ENCODE data around the gene RPL18A.

The RPL18A gene

DNA sequence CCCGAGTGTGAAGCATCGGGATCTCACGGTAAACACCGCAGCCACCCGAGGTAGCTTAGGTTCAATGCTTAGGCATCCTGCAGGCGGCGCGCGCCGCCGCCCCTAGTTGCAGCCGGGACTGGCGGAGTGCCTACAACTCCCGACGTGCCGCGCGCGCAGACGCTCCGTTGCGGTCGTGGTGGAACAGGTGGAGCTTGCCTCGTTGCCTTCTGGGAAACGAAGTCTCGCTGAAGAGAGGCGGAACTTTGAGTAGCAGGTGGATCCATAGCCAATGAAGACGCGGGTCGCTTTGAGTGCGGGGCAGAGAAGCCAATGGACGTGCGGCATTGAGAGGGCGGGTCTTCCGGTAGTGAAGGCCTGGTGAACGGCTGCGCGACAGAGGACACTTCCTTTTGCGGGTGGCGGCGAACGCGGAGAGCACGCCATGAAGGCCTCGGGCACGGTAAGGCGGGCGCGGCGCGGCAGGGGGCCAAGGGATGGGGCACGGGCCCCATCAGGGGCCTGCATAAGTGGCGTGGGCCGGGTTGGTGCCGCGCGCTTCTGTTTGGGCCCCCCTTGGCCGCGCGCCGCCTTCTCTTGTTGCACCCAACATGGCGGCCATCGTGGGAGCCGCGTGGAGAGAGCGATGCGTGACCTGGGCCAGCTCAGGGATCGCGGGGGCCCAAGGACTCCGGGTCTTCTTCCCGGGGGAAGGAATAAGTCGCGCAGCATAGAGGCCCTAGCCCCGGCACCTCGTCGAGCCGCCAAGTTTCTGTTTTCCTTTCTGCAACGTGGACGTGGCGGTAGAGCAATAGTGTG is at the start of gene RPL18A:
Gene RPL18A, plus strand, starts transcription at position 378 of the 798 bp plus-strand sequence. Its CDS starts 47 bp downstream, at position 425.
- peak; percentile 96 for DNase-seq

DNA sequence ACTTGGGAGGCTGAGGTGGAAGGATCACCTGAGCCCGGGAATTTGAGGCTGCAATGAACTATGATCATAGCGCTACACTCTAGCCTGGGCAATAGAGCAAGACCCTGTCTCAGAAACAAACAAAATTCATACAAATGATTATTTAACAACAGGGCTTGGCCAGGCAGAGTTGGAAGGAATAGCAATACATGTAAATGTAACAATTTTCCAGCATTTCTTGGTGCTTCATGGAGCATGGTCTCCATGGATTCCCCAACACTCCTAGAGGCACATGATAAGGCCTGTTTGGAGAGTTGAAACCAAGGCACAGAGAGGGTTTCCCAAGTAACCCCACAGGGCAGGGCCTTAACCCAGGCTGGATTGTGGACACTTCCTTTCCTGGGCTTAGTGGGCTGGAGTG is 48.6 kb upstream of the RPL18A start:
- no peak for DNase-seq

DNA sequence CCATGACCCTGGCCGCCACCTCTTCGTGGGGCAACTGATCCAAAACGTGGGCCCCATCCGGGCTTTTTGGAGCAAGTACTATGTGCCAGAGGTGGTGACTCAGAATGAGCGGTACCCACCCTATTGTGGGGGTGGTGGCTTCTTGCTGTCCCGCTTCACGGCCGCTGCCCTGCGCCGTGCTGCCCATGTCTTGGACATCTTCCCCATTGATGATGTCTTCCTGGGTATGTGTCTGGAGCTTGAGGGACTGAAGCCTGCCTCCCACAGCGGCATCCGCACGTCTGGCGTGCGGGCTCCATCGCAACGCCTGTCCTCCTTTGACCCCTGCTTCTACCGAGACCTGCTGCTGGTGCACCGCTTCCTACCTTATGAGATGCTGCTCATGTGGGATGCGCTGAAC is 48.0 kb upstream of the RPL18A start:
- no peak for DNase-seq

DNA sequence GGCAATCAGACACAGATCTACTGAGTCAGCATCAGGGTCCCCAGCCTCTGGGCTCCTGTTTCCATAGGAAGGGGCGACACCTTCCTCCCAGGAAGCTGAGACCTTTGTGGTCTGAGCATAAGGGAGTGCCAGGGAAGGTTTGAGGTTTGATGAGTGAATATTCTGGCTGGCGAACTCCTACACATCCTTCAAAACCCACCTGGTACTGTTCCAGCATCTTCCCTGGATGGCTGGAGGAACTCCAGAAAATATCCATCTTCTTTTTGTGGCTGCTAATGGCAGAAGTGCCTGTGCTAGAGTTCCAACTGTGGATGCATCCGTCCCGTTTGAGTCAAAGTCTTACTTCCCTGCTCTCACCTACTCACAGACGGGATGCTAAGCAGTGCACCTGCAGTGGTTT is 47.6 kb upstream of the RPL18A start:
- no peak for DNase-seq

DNA sequence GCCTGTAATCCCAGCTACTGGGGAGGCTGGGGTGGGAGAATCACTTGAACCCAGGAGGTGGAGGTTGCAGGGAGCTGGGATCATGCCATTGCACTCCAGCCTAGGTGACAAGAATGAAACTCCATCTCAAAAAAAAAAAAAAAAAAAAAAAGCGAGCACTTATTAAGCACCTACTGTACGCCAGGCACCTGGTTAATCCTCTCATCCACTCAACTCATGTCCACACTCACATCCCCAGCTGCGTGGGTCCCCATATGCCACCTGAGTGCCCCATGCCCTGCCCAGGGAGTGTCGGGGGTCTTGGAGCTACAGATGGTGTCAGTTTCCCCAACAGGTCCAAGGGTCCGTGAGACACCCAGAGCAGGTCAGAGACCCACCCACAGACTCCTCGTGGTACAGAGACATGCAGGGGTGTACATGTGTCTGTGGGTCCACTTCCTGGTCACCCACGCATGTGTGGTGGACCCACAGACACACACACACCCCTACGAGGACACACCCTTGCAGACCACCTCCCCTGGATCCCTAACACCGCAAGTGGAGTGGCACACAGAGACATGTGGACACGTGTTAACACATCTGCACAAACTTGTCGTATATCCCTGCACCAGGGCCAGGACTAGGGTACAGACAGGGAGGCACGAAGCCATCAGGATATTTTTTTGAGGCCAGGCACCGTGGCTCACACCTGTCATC is 41.9 kb upstream of the RPL18A start:
- DNase-seq, result no peak

DNA sequence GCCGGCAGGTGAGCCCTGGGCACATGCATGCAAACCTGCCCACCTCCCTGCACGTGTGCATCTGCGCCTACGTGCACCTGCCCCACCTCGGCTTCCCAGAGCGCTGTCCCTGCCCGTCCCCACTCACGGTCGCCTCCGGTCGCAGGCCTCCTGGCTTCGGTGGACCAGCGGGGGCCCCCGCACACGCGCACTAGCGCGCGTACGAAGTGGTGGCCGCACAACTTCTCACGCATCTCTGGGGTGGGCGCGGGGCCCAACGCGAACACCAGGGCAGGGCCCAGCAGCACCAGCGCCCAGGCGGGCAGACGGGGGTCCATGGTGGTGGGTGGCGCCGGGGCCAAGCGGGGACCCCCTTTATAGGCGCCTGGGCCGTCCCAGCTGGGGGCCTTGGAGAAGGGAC is 38.5 kb upstream of the RPL18A start, which contains the start of gene INSL3:
Gene INSL3, minus strand, starts transcription at position 330 of the 400 bp plus-strand sequence. Its CDS starts 13 bp downstream, at position 317.
- DNase-seq, result no peak

DNA sequence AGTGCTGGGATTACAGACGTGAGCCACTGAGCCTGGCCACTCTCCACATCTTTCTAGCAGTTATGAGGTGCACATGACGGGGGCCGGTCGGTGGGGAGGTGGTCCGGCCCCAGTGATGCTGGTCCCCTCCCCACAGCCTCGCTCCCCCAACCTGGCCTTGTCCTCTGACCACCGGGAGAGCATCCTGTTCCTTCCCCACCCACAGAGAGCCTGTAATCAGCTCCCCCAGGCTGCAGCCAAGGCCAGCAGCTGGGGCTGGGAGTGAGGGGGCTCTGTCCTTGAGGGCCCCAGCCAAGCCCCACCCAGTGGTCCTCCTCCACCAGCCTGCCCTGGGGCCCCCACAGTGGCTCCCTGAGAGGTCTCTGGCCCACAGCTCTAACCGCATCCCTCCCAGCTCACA is 35.4 kb upstream of the RPL18A start:
- DNase-seq, result no peak

DNA sequence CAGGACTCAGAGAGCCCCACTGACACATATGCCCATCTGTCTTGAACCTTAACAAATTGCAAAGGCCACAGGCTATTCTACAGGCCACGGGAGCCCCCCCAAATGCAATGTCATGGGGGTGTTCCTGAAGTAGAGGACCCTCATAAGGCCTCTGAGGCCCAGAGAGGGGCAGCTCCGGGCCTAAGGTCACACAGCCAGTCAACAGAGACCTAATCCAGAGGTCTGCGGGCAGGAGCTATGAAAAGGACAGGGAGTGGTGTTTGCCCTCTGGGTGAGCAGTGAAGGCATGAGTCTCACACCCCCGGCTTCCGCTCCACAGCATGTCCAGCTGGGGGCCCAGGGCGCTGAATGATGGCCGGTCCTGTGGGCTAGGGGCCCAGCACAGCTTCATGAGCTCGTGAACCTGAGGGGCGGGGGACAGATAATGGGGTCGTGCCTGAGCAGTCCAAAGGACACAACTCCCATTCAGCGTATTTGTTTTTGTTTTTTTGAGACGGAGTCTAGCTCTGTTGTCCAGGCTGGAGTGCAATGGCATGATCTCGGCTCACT is 33.1 kb upstream of the RPL18A start:
- DNase-seq, result no peak

DNA sequence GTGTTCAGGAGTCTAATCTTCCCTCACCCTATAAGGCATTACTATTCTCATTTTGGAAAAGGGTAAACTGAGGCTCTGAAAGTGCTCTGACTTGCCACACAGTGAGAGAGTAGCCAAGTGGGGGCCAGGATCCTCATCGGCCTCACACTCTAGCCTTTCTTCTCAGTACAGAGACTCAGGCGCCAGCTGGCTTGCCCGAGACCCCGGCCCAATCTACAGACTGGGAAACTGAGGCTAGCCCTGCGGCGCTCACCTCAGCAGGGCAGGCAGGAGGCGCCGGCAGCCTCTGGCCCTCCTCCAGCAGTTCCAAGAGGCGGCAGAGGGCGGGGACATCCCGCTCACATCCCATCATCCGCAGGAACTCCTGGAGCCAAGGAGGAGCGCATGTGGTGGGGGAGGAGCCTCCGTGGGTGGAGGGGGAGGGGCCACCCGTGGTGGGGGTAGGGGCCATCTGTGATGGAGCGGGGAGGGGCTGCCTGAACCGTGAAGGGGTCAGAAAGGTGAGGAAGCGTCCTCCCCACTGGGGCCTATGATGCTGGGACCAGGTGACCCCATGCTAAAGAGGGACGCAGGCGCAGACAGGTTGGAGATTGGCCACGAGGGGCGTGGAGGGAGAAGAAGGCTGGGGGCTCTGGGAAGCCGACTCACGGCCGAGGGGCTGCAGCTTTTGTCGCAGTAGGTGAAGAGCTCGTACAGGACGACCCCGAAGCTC is 29.7 kb upstream of the RPL18A start:
- peak; percentile 37 for DNase-seq

DNA sequence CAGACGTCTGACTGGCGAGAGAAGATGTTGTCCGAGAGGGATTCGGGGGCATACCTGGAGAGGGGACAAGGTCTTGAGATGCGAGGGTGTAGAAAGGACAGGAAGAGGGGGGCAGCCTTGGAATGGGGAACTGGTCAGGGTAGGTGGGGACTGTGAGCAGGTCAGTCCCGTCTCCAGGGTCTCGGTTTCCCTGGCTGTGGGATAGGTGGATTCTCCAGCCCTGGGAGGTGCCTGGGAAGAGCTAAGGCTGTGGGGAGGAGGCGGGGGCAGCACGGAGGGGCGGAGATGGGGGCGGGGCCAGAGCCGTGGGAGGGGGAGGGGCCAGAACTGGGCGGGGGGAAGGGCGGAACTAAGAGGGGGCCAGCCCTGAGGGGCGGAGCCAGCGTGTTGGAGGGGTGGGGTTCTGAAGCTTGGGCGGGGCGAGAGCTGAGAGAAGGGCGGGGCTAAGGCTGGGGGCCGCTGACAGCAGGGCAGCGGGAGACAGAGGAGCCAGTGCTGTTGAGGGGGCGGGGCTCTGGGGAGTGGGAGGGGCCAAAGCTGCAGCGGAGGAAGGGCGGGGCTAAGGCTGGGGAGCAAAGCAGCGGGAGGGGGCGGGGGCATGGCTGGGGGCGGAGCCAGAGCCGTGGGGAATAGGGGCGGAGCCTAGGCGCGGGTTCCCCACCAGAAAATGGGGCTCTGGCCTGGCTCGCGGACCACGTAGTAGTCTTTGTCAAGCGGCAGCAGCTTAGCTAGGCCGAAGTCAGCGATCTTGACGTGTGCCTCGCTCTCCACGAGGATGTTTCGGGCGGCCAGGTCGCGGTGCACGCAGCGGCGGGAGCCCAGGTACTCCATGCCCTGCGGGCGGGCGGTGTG is 28.9 kb upstream of the RPL18A start:
- peak; percentile 73 for DNase-seq

DNA sequence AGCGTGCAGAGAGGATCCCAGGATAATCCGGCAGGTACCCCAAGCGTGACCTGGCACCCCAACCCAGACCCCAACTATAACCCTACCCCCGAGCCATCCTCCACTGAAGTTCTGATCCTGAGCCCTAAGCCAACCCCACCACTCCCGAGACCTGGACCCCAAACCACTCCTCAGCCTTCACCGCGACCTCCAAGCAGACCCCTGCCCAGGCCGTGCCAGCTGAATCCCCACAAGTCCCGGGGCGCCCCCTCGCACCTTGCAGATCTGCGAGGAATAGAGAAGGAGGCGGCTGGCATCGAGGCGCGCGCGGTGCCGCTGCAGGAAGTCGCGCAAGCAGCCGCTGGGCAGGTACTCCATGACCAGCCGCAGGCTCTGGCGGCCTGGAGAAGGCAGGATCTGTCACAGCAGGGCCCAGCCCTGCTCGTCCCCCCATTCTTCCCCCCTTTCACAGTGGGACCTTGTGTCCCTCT is 28.3 kb upstream of the RPL18A start:
- no peak for DNase-seq

DNA sequence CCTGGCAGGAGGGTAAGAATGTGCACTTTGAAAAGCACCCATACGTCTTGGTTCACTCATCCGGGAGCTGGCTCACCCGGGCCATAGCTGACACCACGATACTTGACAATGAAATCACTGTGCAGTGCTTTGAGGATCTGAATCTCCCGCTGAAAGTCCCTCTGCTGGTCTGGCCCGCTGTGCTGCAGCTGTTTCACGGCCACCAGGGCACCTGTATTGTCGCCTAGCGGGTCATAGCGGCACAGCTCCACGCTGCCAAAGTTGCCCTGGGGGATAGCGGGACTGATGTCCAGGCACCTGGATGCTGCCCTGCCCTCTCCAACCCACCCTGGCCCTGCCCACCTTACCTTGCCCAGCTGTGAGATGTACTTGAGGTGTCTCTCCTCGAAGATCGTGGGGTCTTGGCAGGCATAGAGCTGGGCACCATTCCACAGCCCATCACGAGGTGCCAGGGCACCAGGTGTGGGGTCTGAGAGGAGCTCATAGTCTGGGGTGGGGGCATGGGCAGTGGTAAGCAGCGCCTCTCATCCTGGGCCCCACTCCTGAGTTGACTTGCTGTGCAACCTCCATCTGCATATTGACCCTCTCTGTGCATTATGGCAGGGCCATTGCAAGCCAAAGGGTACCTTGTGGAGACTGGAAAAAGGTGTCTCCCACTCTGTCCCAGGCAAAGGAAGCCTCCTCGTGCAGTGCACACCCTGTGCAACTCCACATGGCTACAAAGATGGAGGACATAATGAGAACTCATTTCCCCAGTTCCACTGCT is 27.1 kb upstream of the RPL18A start:
- DNase-seq, result no peak

DNA sequence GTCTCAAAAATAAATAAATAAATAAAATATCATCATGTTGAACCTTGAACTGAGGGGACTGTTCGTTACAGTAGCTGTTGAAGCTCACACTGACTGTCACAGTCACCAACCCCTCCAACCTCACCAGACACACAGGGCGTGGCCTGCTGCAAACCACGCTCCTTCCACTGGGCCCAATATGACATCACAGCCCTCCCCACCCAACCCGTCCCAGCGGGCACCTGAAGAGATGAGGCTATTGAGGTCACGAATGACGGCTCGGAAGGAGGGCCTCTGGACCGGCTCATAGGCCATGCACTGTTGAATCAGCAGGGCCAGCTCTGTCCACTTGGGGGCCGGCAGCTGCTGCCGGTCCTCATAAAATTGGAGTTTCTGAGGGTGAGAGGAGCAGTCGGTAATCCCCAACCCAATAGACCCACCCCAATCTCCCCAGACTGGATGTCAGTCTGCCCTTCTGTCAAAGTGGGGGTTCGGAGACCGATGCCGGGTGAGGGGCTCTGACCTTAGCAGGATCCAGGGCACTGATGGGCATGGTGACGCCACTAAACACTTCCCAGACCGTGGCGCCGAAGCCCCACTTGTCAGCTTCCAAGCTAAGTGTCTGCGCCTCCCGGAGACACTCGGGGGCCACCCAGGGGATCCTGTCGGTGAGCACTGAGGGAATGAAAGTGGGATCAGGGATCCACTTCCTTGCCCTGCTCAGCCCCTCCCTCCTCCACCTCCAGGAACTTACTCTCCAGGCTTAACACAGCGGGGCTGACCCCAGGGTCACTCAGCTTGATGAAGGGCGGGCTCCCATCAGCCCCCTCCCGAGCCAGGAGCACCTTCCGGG is 25.1 kb upstream of the RPL18A start:
- DNase-seq, result no peak

DNA sequence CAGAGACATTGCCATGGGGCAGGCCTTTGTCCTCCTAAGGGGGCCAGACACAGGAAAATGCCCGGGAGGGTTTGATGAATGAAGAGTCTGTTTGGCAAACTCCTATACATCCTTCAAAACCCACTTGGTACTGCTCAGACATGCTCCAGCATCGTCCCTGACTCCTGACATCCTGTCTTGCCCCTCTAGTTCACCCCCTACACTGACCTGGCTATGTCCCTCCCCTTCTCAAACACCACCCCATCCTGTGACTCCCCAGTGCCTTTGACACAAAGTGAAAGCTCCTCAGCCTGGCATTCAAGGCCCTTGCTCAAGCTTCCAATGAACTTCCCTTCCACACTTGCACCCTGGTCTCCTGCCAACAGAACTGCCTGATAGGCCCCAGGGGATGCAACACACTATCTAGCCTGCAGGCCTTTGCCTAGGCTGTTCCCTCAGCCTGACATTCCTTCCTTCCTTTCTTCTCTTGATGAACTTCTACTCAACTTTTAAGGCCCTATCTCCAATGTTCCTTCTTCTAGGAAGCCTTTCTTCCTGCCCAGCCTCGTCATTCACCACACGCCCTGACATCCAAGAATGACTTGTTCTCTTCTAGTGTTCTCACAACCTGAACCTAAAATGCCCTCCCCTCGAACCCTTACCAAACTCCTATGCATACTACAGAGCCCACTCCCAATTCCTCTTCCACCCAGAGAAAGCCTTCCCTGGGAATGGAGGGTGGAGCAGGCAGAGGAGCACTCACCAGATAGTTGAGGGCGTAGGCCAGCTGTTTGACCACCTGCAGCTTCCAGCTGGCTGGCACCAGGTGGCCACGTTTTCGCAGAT is 24.3 kb upstream of the RPL18A start:
- no peak for DNase-seq

DNA sequence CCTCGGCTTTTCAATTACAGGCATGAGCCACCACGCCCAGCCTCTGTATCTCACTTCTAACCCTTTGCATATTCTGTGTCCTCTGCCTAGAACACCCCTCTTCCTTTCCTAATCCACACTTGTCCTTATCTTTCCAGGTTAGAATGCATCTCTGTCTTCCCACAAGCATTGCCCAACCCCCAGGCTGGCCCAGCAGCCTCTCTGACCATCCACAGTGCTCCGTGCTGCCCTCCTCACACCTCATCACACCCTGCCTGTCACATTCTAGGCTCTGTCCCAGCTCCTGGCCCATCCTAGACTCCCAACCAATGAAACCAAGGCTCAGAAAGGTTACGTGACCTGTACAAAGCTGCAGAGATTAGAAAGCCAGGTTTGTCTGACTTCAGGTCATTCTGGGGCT is 23.2 kb upstream of the RPL18A start:
- DNase-seq, result no peak

DNA sequence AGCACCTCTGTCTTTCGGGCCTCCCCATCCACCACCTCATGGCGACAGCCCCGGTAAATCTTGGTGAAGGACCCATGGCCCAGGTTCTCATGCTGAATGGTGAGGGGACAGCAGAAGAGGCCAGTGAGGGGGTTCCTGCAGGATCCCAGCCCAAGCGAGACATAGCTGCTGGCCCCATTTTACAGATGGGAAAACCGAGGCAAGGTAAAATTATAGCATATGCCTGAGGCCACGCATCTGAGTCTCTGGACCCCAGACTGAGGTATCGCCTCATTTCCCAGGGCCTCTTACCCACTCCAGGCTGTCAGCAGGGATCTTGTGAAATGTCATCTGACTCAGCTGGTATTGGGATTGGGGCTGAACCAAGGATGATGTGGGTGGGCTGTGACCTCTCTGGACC is 21.7 kb upstream of the RPL18A start:
- no peak for DNase-seq

DNA sequence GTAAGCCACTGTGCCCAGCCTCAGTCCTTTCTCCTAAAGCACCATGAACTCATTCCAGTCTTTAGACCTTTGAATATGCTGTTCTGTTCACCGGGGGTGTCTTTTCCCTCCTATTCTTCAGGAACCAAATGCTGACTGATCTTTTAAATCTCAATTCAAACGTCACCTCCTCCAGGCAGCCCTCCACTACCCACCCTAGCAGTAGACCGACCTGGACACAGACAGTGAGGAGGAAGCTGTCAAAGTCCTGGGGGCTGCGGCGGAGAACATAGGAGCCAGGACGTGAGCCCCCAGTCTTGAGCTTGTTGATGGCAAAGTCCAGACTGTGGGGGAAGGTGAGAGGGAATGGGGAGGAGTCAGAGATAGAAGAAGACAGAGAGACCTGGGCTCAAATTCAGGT is 19.7 kb upstream of the RPL18A start:
- DNase-seq, result no peak

DNA sequence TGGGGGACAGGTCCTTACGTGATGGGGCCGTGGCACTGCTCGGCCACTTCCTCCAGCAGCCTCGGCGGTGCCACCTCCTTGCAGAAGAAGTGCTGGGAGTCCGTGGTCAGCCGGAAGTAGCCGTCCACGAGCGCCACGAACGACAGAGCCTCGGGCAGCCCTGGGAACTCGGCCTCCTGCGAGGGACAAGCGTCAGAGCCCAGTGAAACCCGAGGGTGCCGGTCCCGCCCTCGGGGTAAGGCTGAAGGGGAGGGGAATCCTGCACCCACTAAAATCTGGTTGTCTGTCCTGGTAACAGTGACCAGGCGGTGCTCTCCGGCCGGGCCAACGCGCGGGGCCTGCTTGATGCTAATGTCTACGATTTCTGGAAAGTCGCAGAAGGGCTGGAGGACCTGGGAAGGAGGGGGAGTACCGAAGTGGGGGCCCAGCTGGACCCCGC is 18.3 kb upstream of the RPL18A start:
- no peak for DNase-seq

Data from NCI-H1694 (cell line).